WTC11 (cell line): Measurements from ENCODE around the gene UCK2.

Source experiments
- ELF4 ChIP-seq: sonication (generic); formaldehyde crosslinking; IDR thresholded peaks from 2 replicates; pipeline ENCODE4 v1.8.1; 2022; ENCODE audit warnings: low read depth, mild to moderate bottlenecking, moderate library complexity, missing genetic modification reagents
- SMAD4 ChIP-seq: sonication (generic); formaldehyde crosslinking; IDR thresholded peaks from 2 replicates; pipeline ENCODE4 v1.8.0; 2022; ENCODE audit warnings: mild to moderate bottlenecking, missing genetic modification reagents
- STAT6 ChIP-seq: sonication (generic); formaldehyde crosslinking; conservative IDR thresholded peaks from 2 replicates; pipeline ENCODE4 v1.8.1; 2023; ENCODE audit warnings: mild to moderate bottlenecking, low read depth, missing genetic modification reagents, moderate library complexity
- TF ChIP-seq, protein P1 (sequence below): fragments of 200-600 bp; IDR thresholded peaks from 2 replicates; pipeline ENCODE4 v1.8.0; 2022; ENCODE audit warnings: antibody characterized with exemption
- TF ChIP-seq, protein P2 (sequence below): sonication (generic); formaldehyde crosslinking; conservative IDR thresholded peaks from 2 replicates; pipeline ENCODE4 v1.8.1; 2022; ENCODE audit warnings: mild to moderate bottlenecking, missing genetic modification reagents
- TF ChIP-seq, protein P3 (sequence below): sonication (generic); formaldehyde crosslinking; IDR thresholded peaks from 2 replicates; pipeline ENCODE4 v1.8.1; 2022; ENCODE audit warnings: mild to moderate bottlenecking, missing genetic modification reagents, moderate library complexity, borderline replicate concordance

- TF ChIP-seq, protein P1, sequence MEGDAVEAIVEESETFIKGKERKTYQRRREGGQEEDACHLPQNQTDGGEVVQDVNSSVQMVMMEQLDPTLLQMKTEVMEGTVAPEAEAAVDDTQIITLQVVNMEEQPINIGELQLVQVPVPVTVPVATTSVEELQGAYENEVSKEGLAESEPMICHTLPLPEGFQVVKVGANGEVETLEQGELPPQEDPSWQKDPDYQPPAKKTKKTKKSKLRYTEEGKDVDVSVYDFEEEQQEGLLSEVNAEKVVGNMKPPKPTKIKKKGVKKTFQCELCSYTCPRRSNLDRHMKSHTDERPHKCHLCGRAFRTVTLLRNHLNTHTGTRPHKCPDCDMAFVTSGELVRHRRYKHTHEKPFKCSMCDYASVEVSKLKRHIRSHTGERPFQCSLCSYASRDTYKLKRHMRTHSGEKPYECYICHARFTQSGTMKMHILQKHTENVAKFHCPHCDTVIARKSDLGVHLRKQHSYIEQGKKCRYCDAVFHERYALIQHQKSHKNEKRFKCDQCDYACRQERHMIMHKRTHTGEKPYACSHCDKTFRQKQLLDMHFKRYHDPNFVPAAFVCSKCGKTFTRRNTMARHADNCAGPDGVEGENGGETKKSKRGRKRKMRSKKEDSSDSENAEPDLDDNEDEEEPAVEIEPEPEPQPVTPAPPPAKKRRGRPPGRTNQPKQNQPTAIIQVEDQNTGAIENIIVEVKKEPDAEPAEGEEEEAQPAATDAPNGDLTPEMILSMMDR, result no peak
- no peak for TF ChIP-seq STAT6 (CRISPR knock-in tag)
- TF ChIP-seq, protein P2, sequence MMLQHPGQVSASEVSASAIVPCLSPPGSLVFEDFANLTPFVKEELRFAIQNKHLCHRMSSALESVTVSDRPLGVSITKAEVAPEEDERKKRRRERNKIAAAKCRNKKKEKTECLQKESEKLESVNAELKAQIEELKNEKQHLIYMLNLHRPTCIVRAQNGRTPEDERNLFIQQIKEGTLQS (CRISPR knock-in tag), result no peak
- TF ChIP-seq, protein P3, sequence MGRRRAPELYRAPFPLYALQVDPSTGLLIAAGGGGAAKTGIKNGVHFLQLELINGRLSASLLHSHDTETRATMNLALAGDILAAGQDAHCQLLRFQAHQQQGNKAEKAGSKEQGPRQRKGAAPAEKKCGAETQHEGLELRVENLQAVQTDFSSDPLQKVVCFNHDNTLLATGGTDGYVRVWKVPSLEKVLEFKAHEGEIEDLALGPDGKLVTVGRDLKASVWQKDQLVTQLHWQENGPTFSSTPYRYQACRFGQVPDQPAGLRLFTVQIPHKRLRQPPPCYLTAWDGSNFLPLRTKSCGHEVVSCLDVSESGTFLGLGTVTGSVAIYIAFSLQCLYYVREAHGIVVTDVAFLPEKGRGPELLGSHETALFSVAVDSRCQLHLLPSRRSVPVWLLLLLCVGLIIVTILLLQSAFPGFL (CRISPR knock-in tag), result no peak
- no peak for TF ChIP-seq ELF4 (CRISPR knock-in tag)
- no peak for TF ChIP-seq SMAD4 (CRISPR knock-in tag)
Observed at GRCh38 chr1:165853528-165854075, 26.2 kb downstream of the UCK2 start.
